ENCODE measurements around the gene PTPN3. TPM values are rescaled to one million over a fixed set of nuclear protein-coding genes. Genes with fewer than 3 reads are reported as not detected.

The PTPN3 gene
- total and polyA plus RNA-seq, 9 of the 15 experiments (the other 6 are each of a cell fraction or from before 2014, with no cell fraction given): 0.02 TPM; not detected in 8

GRCh38 chr9:109335121-109335520 is 163.0 kb downstream of the PTPN3 start (continued):
- TF ChIP-seq NR3C1 (CRISPR knock-in tag; IDR thresholded peaks at IDR 0.05) (no peak), CBFA2T2 (conservative IDR thresholded peaks at IDR 0.05) (no peak), L3MBTL2 (IDR thresholded peaks at IDR 0.05) (no peak), NFYB (IDR thresholded peaks at IDR 0.05; ENCODE audit: extremely low read depth, insufficient read length) (no peak), NR4A1 (CRISPR knock-in tag; IDR thresholded peaks at IDR 0.05) (no peak), NR4A1 (tag; IDR thresholded peaks at IDR 0.05) (no peak)
- TF ChIP-seq, protein P1, sequence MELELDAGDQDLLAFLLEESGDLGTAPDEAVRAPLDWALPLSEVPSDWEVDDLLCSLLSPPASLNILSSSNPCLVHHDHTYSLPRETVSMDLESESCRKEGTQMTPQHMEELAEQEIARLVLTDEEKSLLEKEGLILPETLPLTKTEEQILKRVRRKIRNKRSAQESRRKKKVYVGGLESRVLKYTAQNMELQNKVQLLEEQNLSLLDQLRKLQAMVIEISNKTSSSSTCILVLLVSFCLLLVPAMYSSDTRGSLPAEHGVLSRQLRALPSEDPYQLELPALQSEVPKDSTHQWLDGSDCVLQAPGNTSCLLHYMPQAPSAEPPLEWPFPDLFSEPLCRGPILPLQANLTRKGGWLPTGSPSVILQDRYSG (tag; conservative IDR thresholded peaks at IDR 0.05; ENCODE audit: low read depth): no peak

DNA sequence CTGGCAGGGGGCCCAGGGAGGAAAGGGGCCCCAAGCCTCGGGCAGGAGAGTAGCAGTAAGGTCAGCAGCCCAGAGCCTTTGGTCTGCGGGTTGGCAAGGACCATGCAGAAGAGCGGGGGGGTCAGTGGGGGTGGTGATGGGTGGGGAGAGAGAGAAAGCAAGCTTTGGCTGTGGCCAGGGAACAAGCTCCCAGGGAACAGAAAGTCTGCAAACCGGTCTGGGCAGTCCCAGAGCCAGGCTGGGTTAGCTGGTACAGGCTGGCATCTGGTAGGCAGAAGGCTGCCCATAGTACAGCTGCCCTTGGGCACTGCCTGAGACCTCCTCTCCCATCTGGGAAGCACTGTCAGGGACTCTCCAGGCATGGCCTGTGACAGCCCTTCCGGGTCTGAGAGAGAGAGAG is 166.8 kb downstream of the PTPN3 start:
- no peak overlapping the region for H3K4me2 ChIP-seq (ENCODE audit: insufficient read depth, low read length)
- H3K79me2 ChIP-seq (ENCODE audit: control insufficient read depth, insufficient read depth, low read length): no peaks in the 10 kb centered on the region
- H3K4me3 ChIP-seq: no peak overlapping the region
- H3K9me1 ChIP-seq (ENCODE audit: control insufficient read depth, insufficient read depth, low read length): no peaks in the 10 kb centered on the region
- no peak overlapping the region for H3K9ac ChIP-seq (ENCODE audit: insufficient read depth in 1 of 2, low read depth in 2 of 2, low read length in 2 of 2)
- CTCF ChIA-PET (ENCODE audit: low intra/inter-chr PET ratio): no interaction called here
- no peak overlapping the region for H2AFZ ChIP-seq (ENCODE audit: low read depth, low read length)
- BruUV-seq (replicated peaks): no TSS peak
- no peaks in the 10 kb centered on the region for H3K36me3 ChIP-seq (ENCODE audit: control insufficient read depth, insufficient read depth, low read length)
- intact Hi-C loops (cut with micrococcal nuclease) (no loop called here), in situ Hi-C loops (cut with MboI) (no loop called here)
- POLR2A ChIA-PET: no interaction called here
- no peak for ATAC-seq
- peaks cover 2 to 19% of the 10 kb centered on the region in 2 experiments; a peak in 3 of 5 replicates for H3K27me3 ChIP-seq (ENCODE audit: control insufficient read depth in 2 of 2, insufficient read depth in 2 of 2, low read length in 2 of 2)
- H3K27ac ChIP-seq (ENCODE audit: extremely low read depth, low read depth, low read length): no peak overlapping the region
- no peaks in the 10 kb centered on the region for H4K20me1 ChIP-seq (replicated peaks; ENCODE audit: control insufficient read depth, insufficient read depth, low read length)
- 0% methylated on average over 4 of the region's 5 CpGs for WGBS (ENCODE audit: insufficient coverage, low coverage, missing lambda C conversion rate)
- no peak for DNase-seq (ENCODE audit: extremely low read depth in 1 of 4, low spot score in 3 of 4)
- FAIRE-seq: no peak
- H3K9me3 ChIP-seq (replicated peaks; ENCODE audit: control insufficient read depth, insufficient read depth, low read depth, low read length): no peaks in the 10 kb centered on the region
- H3K4me1 ChIP-seq (replicated peaks in 1 of 2; ENCODE audit: control insufficient read depth in 2 of 2, insufficient read depth in 2 of 2, low read length in 2 of 2): peaks cover 0 to 11% of the 10 kb centered on the region in 2 experiments; a peak in 3 of 5 replicates
- TF ChIP-seq ZNF41 (CRISPR knock-in tag; conservative IDR thresholded peaks at IDR 0.05) (no peak), MXI1 (IDR thresholded peaks at IDR 0.05; ENCODE audit: low read depth, low read length) (no peak), MEIS2 (IDR thresholded peaks at IDR 0.05; ENCODE audit: partially characterized antibody) (no peak), CCAR2 (IDR thresholded peaks at IDR 0.05; ENCODE audit: low read depth, low read length) (no peak), ZNF445 (CRISPR knock-in tag; IDR thresholded peaks at IDR 0.05; ENCODE audit: low read depth) (no peak), ELF1 (tag; IDR thresholded peaks at IDR 0.05) (no peak), EP400 (IDR thresholded peaks at IDR 0.05) (no peak), CHD2 (IDR thresholded peaks at IDR 0.05; ENCODE audit: low read depth, low read length) (no peak), RNF2 (IDR thresholded peaks at IDR 0.05) (no peak), RFX5 (IDR thresholded peaks at IDR 0.05; ENCODE audit: low read depth, low read length) (no peak), TFAM (CRISPR knock-in tag; conservative IDR thresholded peaks at IDR 0.05) (no peak)
- TF ChIP-seq, protein P2, sequence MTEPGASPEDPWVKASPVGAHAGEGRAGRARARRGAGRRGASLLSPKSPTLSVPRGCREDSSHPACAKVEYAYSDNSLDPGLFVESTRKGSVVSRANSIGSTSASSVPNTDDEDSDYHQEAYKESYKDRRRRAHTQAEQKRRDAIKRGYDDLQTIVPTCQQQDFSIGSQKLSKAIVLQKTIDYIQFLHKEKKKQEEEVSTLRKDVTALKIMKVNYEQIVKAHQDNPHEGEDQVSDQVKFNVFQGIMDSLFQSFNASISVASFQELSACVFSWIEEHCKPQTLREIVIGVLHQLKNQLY (CRISPR knock-in tag; conservative IDR thresholded peaks at IDR 0.05): no peak
